Upper lobe of left lung (tissue), 6 donors: ENCODE data around the gene SLC10A4. TPM values are rescaled to one million over a fixed set of nuclear protein-coding genes. Genes with fewer than 3 reads are reported as not detected.

Experiments used
- ATAC-seq, 2 donors: fragments of 200-7000 bp; cut with Tn5 transposase; one replicate each; pipeline ENCODE4 v1.9.1; 2022; ENCODE audit warnings: mild to moderate bottlenecking in 2 of 2, moderate library complexity in 2 of 2; ENCODE audit not compliant: low FRiP score in 2 of 2
- DNase-seq, 2 donors: peaks; one replicate each; pipeline ENCODE4 v3.0.0-alpha.2; 2019 to 2020
- H3K27ac ChIP-seq, 4 donors: fragments of 200-600 bp; sonication (generic); one replicate each; pipeline ENCODE4 v1.5.1; 2016 to 2019
- H3K27me3 ChIP-seq, 4 donors: fragments of 200-600 bp; sonication (generic); one replicate each; pipeline ENCODE4 v1.5.1; 2017 to 2019
- H3K36me3 ChIP-seq, 4 donors: fragments of 200-600 bp; sonication (generic); one replicate each; pipeline ENCODE4 v1.5.1; 2016 to 2019
- H3K4me1 ChIP-seq, 4 donors: fragments of 200-600 bp; sonication (generic); one replicate each; pipeline ENCODE4 v1.5.1; 2018 to 2019
- H3K4me3 ChIP-seq, 4 donors: fragments of 200-600 bp; sonication (generic); one replicate each; pipeline ENCODE4 v1.5.1; 2017 to 2019; ENCODE audit warnings: mild to moderate bottlenecking in 2 of 4, moderate library complexity in 1 of 4
- H3K9me3 ChIP-seq, 4 donors: fragments of 200-600 bp; sonication (generic); one replicate each; pipeline ENCODE4 v1.5.1; 2018 to 2019
- CTCF ChIP-seq, 6 experiments: fragments of 450-650 bp in 4 of 6; fragments of 200-600 bp in 2 of 6; sonication (generic) in 2 of 6; IDR thresholded peaks; one replicate each; pipeline ENCODE4 v1.5.1; 2016 to 2019; ENCODE audit warnings: antibody characterized with exemption in 6 of 6
- EP300 ChIP-seq, 4 donors: sonication (generic); formaldehyde crosslinking; IDR thresholded peaks; one replicate each; pipeline ENCODE4 v1.5.1; 2017; ENCODE audit warnings: antibody characterized with exemption in 4 of 4, control low read depth in 2 of 4
- POLR2A ChIP-seq, 4 donors: fragments of 450-650 bp; IDR thresholded peaks; one replicate each; pipeline ENCODE4 v1.5.1; 2016 to 2017; ENCODE audit warnings: antibody characterized with exemption in 4 of 4, mild to moderate bottlenecking in 2 of 4
- POLR2AphosphoS5 ChIP-seq, 2 donors: sonication (generic); formaldehyde crosslinking; IDR thresholded peaks; one replicate each; pipeline ENCODE4 v1.5.1; 2017; ENCODE audit warnings: antibody characterized with exemption in 2 of 2
- WGBS, 2 donors: methylation state at CpG; one replicate each; pipeline ENCODE4 v1.1.5; 2017 to 2018; 5-methylcytosine and 5-hydroxymethylcytosine counted together
- total RNA-seq, 6 donors: library from RNA; depleted of rRNA in 4 of 6; stranded (reverse); fragments of >200 nt in 4 of 6; gene quantifications; one replicate each; pipeline versions ENCODE4 v1.1.0 to v1.2.1, GENCODE V29; 2016 to 2021
- donor health status: DM: no; HTN: no; CAD: no; lungs with moderate emphysema.
- donor health status: DM: no; HTN: yes; CAD: no; lungs with severe emphysema.

The SLC10A4 gene
- total RNA-seq, 6 donors from 2014 or later = 0.72 to 2.1 (median 0.89) TPM; not detected in 1

- WGBS, 2 donors = 10 to 17% methylated on average over 35 to 41 of the region's 66 CpGs
- peak in 1 of 2 donors; percentile 58 for ATAC-seq
Measured at GRCh38 chr4:48483777-48484493, 792 bp downstream of the SLC10A4 start.

GRCh38 chr4:48484494-48485168 lies 1.5 kb downstream of the SLC10A4 start:
- TF ChIP-seq EP300 (IDR thresholded peaks at IDR 0.05) (no peak), CTCF (IDR thresholded peaks at IDR 0.05) (no peak), POLR2A (IDR thresholded peaks at IDR 0.05) (no peak), POLR2AphosphoS5 (IDR thresholded peaks at IDR 0.05) (no peak)
- H3K4me1 ChIP-seq = peaks cover 11 to 17% (median 11%) of the 10 kb centered on the region in 4 donors
- no peaks in the 10 kb centered on the region for H3K9me3 ChIP-seq
- H3K4me3 ChIP-seq = no peak overlapping the region
- no peak for ATAC-seq
- H3K27me3 ChIP-seq = peaks cover 3 to 25% (median 16%) of the 10 kb centered on the region in 4 donors
- H3K27ac ChIP-seq = no peak overlapping the region
- no peak for DNase-seq
- 35 to 37% methylated on average over 22 of the region's 22 CpGs for WGBS, 2 donors
- no peaks in the 10 kb centered on the region for H3K36me3 ChIP-seq

More at GRCh38 chr4:48483777-48484493, 792 bp downstream of the SLC10A4 start:
- Histone ChIP-seq H3K27me3 (peaks cover 3 to 22% (median 16%) of the 10 kb centered on the region in 4 donors), H3K27ac (no peak overlapping the region), H3K4me1 (peaks cover 10 to 16% (median 11%) of the 10 kb centered on the region in 4 donors), H3K4me3 (peak overlapping the region in 3 of 4 donors; percentile 41 to 50 (median 49)), H3K9me3 (no peaks in the 10 kb centered on the region), H3K36me3 (no peaks in the 10 kb centered on the region)
- TF ChIP-seq POLR2AphosphoS5 (IDR thresholded peaks at IDR 0.05) (no peak), CTCF (IDR thresholded peaks at IDR 0.05) (peak in 1 of 6 experiments; percentile 12)
- DNase-seq = peak in 1 of 2 donors; percentile 81

- no peaks in the 10 kb centered on the region for H3K9me3 ChIP-seq
- no peak overlapping the region for H3K27ac ChIP-seq
- 22 to 31% methylated on average over 8 to 14 of the region's 14 CpGs for WGBS, 2 donors
- peaks cover 0 to 27% (median 14%) of the 10 kb centered on the region in 4 donors for H3K27me3 ChIP-seq
- peak overlapping the region in 3 of 4 donors; percentile 33 to 49 (median 47) for H3K4me3 ChIP-seq
- ATAC-seq (no peak), DNase-seq (no peak)
- H3K4me1 ChIP-seq = peaks cover 8 to 22% (median 14%) of the 10 kb centered on the region in 4 donors
- no peaks in the 10 kb centered on the region for H3K36me3 ChIP-seq
- TF ChIP-seq EP300 (IDR thresholded peaks at IDR 0.05) (no peak), POLR2AphosphoS5 (IDR thresholded peaks at IDR 0.05) (no peak), POLR2A (IDR thresholded peaks at IDR 0.05) (no peak)
Measured at GRCh38 chr4:48489683-48490011, 6.5 kb downstream of the SLC10A4 start.

GRCh38 chr4:48490012-48490679 lies 7.0 kb downstream of the SLC10A4 start, which contains the start of gene ZAR1:
Gene ZAR1, plus strand, starts transcription at chr4:48490252. Its CDS starts 40 bp downstream, at chr4:48490292.
- Histone ChIP-seq H3K9me3 (no peaks in the 10 kb centered on the region), H3K4me3 (peak within 1 kb of the TSS; percentile 19 to 49 (median 40)), H3K4me1 (peaks cover 8 to 22% (median 14%) of the 10 kb centered on the region in 4 donors), H3K27ac (no peak within 1 kb of the TSS), H3K27me3 (peaks cover 0 to 25% (median 12%) of the 10 kb centered on the region in 4 donors), H3K36me3 (no peaks in the 10 kb centered on the region)
- ATAC-seq = peak in 1 of 2 donors; percentile 57
- no peak for TF ChIP-seq CTCF (IDR thresholded peaks at IDR 0.05)
- TF ChIP-seq POLR2A (IDR thresholded peaks at IDR 0.05) = no peak
- no peak for TF ChIP-seq POLR2AphosphoS5 (IDR thresholded peaks at IDR 0.05)
- TF ChIP-seq EP300 (IDR thresholded peaks at IDR 0.05) = no peak
- WGBS, 2 donors = 4 to 7% methylated on average over 31 to 57 of the region's 80 CpGs
- no peak for DNase-seq
